OCI-LY1 (cell line): ENCODE data around the gene SMG9.
A peak's percentile ranks its signal among the peaks of the same experiment; 100 is the strongest.

Experiments
- H2AFZ ChIP-seq: fragments of 200-600 bp; sonication (generic), shearing (Covaris generic); 2 replicates; pipeline ENCODE4 v1.6.0; 2014; ENCODE audit warnings: antibody characterized with exemption, mild to moderate bottlenecking, low read length
- H3F3A ChIP-seq: fragments of 200-600 bp; sonication (generic), shearing (Covaris generic); 2 replicates; pipeline ENCODE4 v1.6.0; 2014; ENCODE audit warnings: mild to moderate bottlenecking, antibody characterized with exemption, low read length, moderate library complexity; ENCODE audit not compliant: insufficient read depth
- H3K27ac ChIP-seq: fragments of 200-600 bp; sonication (generic); 2 replicates; pipeline ENCODE4 v1.5.1; 2014; ENCODE audit warnings: low read length, mixed run types, mild to moderate bottlenecking, low read depth; ENCODE audit not compliant: poor library complexity, severe bottlenecking
- H3K27me3 ChIP-seq: fragments of 200-600 bp; sonication (generic); 2 replicates; pipeline ENCODE4 v1.6.0; 2014; ENCODE audit warnings: antibody characterized with exemption, mild to moderate bottlenecking, low read length, moderate library complexity; ENCODE audit not compliant: insufficient read depth
- H3K36me3 ChIP-seq: fragments of 200-600 bp; sonication (generic); 2 replicates; pipeline ENCODE4 v1.6.1; 2014; ENCODE audit warnings: mild to moderate bottlenecking, antibody characterized with exemption, low read length, moderate library complexity, mixed read lengths; ENCODE audit not compliant: insufficient read depth
- H3K4me1 ChIP-seq: fragments of 200-600 bp; sonication (generic); 2 replicates; pipeline ENCODE4 v1.5.1; 2014; ENCODE audit warnings: mild to moderate bottlenecking, low read length, moderate library complexity; ENCODE audit not compliant: insufficient read depth, severe bottlenecking
- H3K4me2 ChIP-seq: fragments of 200-600 bp; sonication (generic), shearing (Covaris generic); 2 replicates; pipeline ENCODE4 v1.6.1; 2014; ENCODE audit warnings: low read length
- H3K4me3 ChIP-seq: fragments of 200-600 bp; sonication (generic); 2 replicates; pipeline ENCODE4 v1.5.1; 2014; ENCODE audit warnings: low read length, low read depth, mild to moderate bottlenecking, mixed read lengths; ENCODE audit not compliant: poor library complexity, severe bottlenecking
- H3K79me2 ChIP-seq: fragments of 200-600 bp; shearing (Covaris generic); 2 replicates; pipeline ENCODE4 v1.6.1; 2016; ENCODE audit warnings: mixed run types, low read length, mixed read lengths; ENCODE audit not compliant: insufficient read depth
- H3K9ac ChIP-seq: fragments of 200-600 bp; sonication (generic), shearing (Covaris generic); 2 replicates; pipeline ENCODE4 v1.6.1; 2014; ENCODE audit warnings: mild to moderate bottlenecking, low read length, mixed read lengths
- H3K9me2 ChIP-seq: fragments of 200-600 bp; sonication (generic), shearing (Covaris generic); 2 replicates; pipeline ENCODE4 v1.6.1; 2014; ENCODE audit warnings: low read depth, mild to moderate bottlenecking, low read length, mixed read lengths
- H3K9me3 ChIP-seq: fragments of 200-600 bp; shearing (Covaris generic); 2 replicates; pipeline ENCODE4 v1.6.1; 2014; ENCODE audit warnings: low read length, mixed read lengths
- H4K20me1 ChIP-seq: fragments of 200-600 bp; sonication (generic), shearing (Covaris generic); 2 replicates; pipeline ENCODE4 v1.6.0; 2016; ENCODE audit warnings: mild to moderate bottlenecking, low read length; ENCODE audit not compliant: insufficient read depth
- CTCF ChIP-seq: fragments of 200-600 bp; sonication (generic), shearing (Covaris generic); IDR thresholded peaks from 2 replicates; pipeline ENCODE4 v1.5.1; 2017; ENCODE audit warnings: mild to moderate bottlenecking, antibody characterized with exemption, low read length, moderate library complexity, mixed read lengths
- EZH2 ChIP-seq: fragments of 200-600 bp; sonication (generic), shearing (Covaris generic); IDR thresholded peaks from 2 replicates; pipeline ENCODE4 v1.8.0; 2017; ENCODE audit warnings: borderline replicate concordance, mixed run types, mild to moderate bottlenecking, antibody characterized with exemption, low read length, moderate library complexity, mixed read lengths

SMG9 gene

GRCh38 chr19:43748685-43749084 lies 6.1 kb downstream of the SMG9 start:
- H3K4me3 ChIP-seq, result no peak overlapping the region
- H3K27me3 ChIP-seq, result no peaks in the 10 kb centered on the region
- H3K27ac ChIP-seq, result peak overlapping the region; percentile 23
- no peaks in the 10 kb centered on the region for H3K9me2 ChIP-seq
- no peaks in the 10 kb centered on the region for H4K20me1 ChIP-seq
- H3K79me2 ChIP-seq, result no peaks in the 10 kb centered on the region
- peaks cover 74% of the 10 kb centered on the region for H3K36me3 ChIP-seq
- peaks cover 26% of the 10 kb centered on the region for H3K4me1 ChIP-seq
- H3F3A ChIP-seq, result no peaks in the 10 kb centered on the region
- H3K4me2 ChIP-seq, result no peak overlapping the region
- no peaks in the 10 kb centered on the region for H3K9me3 ChIP-seq
- no peak overlapping the region for H2AFZ ChIP-seq
- no peak overlapping the region; the same call in 1 of the 2 replicates for H3K9ac ChIP-seq
- no peak for TF ChIP-seq CTCF
- no peak for TF ChIP-seq EZH2

DNA sequence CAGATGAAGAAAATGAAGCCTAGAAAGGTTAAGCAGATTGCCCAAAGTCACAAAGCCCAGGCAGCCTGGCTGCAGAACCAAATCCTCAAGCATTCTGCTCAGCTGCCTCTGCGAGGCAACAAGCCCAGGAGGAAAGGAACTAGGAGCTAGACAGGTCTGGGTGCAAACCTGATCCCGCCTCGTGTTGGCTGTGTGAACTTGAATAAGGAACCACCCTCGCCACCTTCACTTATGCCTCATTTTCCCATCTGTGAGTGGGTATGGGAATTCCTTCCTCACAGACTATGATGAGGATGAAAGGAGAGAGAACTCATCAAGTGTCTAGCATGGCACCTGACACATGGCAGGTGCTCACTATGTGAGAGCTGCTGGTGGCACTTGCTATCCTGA lies 6.6 kb downstream of the SMG9 start:
- H4K20me1 ChIP-seq, result no peaks in the 10 kb centered on the region
- no peaks in the 10 kb centered on the region for H3K9me2 ChIP-seq
- H3K9me3 ChIP-seq, result no peaks in the 10 kb centered on the region
- H3K36me3 ChIP-seq, result peaks cover 79% of the 10 kb centered on the region
- H3K27me3 ChIP-seq, result no peaks in the 10 kb centered on the region
- H3F3A ChIP-seq, result no peaks in the 10 kb centered on the region
- H3K9ac ChIP-seq, result no peak overlapping the region; the same call in 1 of the 2 replicates
- no peak overlapping the region for H3K4me3 ChIP-seq
- TF ChIP-seq EZH2 (no peak), CTCF (no peak)
- H3K79me2 ChIP-seq, result no peaks in the 10 kb centered on the region
- H3K4me1 ChIP-seq, result peaks cover 22% of the 10 kb centered on the region
- H3K27ac ChIP-seq, result peak overlapping the region; percentile 23
- no peak overlapping the region for H2AFZ ChIP-seq
- H3K4me2 ChIP-seq, result no peak overlapping the region

DNA sequence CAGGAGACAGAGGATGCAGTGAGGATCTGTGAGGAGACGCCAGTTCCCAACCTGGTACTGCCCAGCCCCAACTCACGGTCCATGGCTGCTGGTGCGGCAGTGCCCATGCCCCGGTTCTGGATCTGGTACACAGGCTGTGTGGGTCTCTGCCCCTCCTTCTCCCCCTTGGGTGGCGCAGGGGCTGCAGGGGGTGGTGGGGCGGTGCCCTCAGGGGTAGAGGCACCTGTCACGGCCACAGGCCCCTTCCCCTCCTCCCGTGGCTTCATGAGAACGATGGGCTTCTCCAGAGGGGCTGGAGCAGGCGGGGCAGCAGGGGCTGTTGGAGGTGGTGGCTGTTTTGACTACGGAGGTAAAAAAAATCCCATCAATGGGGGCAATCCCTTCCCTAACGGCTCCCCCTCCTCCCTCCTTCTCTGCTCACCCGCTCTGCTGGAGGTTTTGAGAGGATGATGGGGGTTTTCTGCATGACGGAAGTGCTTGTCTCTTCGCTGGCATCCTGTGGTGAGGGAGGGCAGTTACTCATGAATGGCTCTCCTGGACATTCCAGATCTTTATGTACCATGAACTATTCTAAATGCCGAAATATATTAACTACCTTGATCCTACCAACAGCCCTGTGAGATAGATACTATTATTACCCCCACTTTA lies 7.1 kb downstream of the SMG9 start:
- H3K36me3 ChIP-seq, result peaks cover 84% of the 10 kb centered on the region
- no peaks in the 10 kb centered on the region for H3K9me3 ChIP-seq
- H3K27ac ChIP-seq, result peak overlapping the region; percentile 23
- no peak overlapping the region; the same call in 1 of the 2 replicates for H3K9ac ChIP-seq
- no peaks in the 10 kb centered on the region for H4K20me1 ChIP-seq
- H2AFZ ChIP-seq, result no peak overlapping the region
- no peaks in the 10 kb centered on the region for H3K79me2 ChIP-seq
- H3F3A ChIP-seq, result no peaks in the 10 kb centered on the region
- peaks cover 16% of the 10 kb centered on the region for H3K4me1 ChIP-seq
- no peak for TF ChIP-seq CTCF
- TF ChIP-seq EZH2, result no peak
- H3K4me2 ChIP-seq, result no peak overlapping the region
- H3K27me3 ChIP-seq, result no peaks in the 10 kb centered on the region
- H3K9me2 ChIP-seq, result no peaks in the 10 kb centered on the region
- H3K4me3 ChIP-seq, result no peak overlapping the region
